IPS DF 4.7 (cell line): ENCODE measurements around the gene SHC1.
"Not testable (repeated sequence)": the region's sequence is repeated elsewhere in the genome, so short reads cannot be mapped to it uniquely, and the experiment has no call there.

Source experiments
- DNase-seq: peaks from one replicate; pipeline ENCODE4 v3.0.0-alpha.2; 2013; ENCODE audit warnings: low spot score; ENCODE audit errors: extremely low read depth

SHC1 gene

GRCh38 chr1:154995301-154995983 lies 24.9 kb upstream of the SHC1 start:
- DNase-seq, result not testable (repeated sequence)

- no peak for DNase-seq
Observed at GRCh38 chr1:154994591-154994990, 24.0 kb upstream of the SHC1 start.

GRCh38 chr1:154994269-154994587 lies 23.7 kb upstream of the SHC1 start:
- no peak for DNase-seq

GRCh38 chr1:154993572-154994268 lies 23.2 kb upstream of the SHC1 start, which contains the start of gene LENEP:
Gene LENEP (plus strand): TSS chr1:154993586. CDS start chr1:154993608, 22 bp downstream.
- DNase-seq, result no peak

- no peak for DNase-seq
Observed at GRCh38 chr1:154992721-154993571, 22.4 kb upstream of the SHC1 start.

GRCh38 chr1:154990276-154990675 lies 19.7 kb upstream of the SHC1 start:
- DNase-seq, result no peak

GRCh38 chr1:154989195-154989860 lies 18.8 kb upstream of the SHC1 start:
- DNase-seq, result no peak

- DNase-seq, result no peak
Observed at GRCh38 chr1:154988058-154988954, 17.8 kb upstream of the SHC1 start.

GRCh38 chr1:154987326-154987725 lies 16.8 kb upstream of the SHC1 start:
- no peak for DNase-seq

GRCh38 chr1:154986736-154987135 lies 16.2 kb upstream of the SHC1 start:
- not testable (repeated sequence) for DNase-seq

GRCh38 chr1:154983776-154984466 lies 13.4 kb upstream of the SHC1 start:
- no peak for DNase-seq

- DNase-seq, result peak; percentile 99
Observed at GRCh38 chr1:154982897-154983648, 12.5 kb upstream of the SHC1 start, which contains the start of gene FLAD1. Gene FLAD1 (plus strand): TSS chr1:154983344. CDS start chr1:154983695, 351 bp downstream.

GRCh38 chr1:154982341-154982740 lies 11.8 kb upstream of the SHC1 start:
- no peak for DNase-seq

GRCh38 chr1:154978360-154978759 lies 7.8 kb upstream of the SHC1 start:
- DNase-seq, result no peak

GRCh38 chr1:154977762-154978161 lies 7.2 kb upstream of the SHC1 start:
- DNase-seq, result not testable (repeated sequence)

- DNase-seq, result no peak
Observed at GRCh38 chr1:154975409-154976059, 5.0 kb upstream of the SHC1 start.

- DNase-seq, result peak; percentile 95
Observed at GRCh38 chr1:154974808-154975408, 4.4 kb upstream of the SHC1 start.
